HepG2 (cell line): Measurements from ENCODE around the gene SEC14L5.

Experiments used
- AGO1 ChIP-seq: fragments of 200-400 bp; formaldehyde crosslinking; IDR thresholded peaks from 2 replicates; pipeline ENCODE4 v1.6.1; 2017; ENCODE audit warnings: mild to moderate bottlenecking, low read depth, low read length, moderate library complexity; ENCODE audit not compliant: poor library complexity, severe bottlenecking
- BCLAF1 ChIP-seq: fragments of 450-650 bp; IDR thresholded peaks from 2 replicates; pipeline ENCODE4 v1.6.1; 2017; ENCODE audit warnings: mild to moderate bottlenecking
- CTCF ChIP-seq: sonication (generic); formaldehyde crosslinking; IDR thresholded peaks from 2 replicates; pipeline ENCODE4 v1.5.0; 2020; ENCODE audit warnings: mild to moderate bottlenecking, missing genetic modification reagents, moderate library complexity
- FOXM1 ChIP-seq: sonication (generic); formaldehyde crosslinking; IDR thresholded peaks from 2 replicates; pipeline ENCODE4 v1.5.0; 2020; ENCODE audit warnings: missing genetic modification reagents
- GABPA ChIP-seq, 2 experiments: IDR thresholded peaks; 2 replicates each; pipeline ENCODE4 v1.6.1; 2011 to 2016; ENCODE audit warnings: low read depth in 2 of 2, low read length in 1 of 2, missing biosample characterization in 1 of 2, missing genetic modification characterization in 1 of 2
- NCOA1 ChIP-seq: sonication (generic); formaldehyde crosslinking; IDR thresholded peaks from 2 replicates; pipeline ENCODE4 v1.9.0; 2021; ENCODE audit warnings: missing genetic modification reagents
- POLR2A ChIP-seq, 2 experiments: IDR thresholded peaks; 2 replicates each; pipeline ENCODE4 v1.6.1; 2011; ENCODE audit warnings: low read depth in 2 of 2, low read length in 2 of 2, mild to moderate bottlenecking in 1 of 2, moderate library complexity in 1 of 2; ENCODE audit not compliant: insufficient read depth in 1 of 2
- THAP9 ChIP-seq: sonication (generic); formaldehyde crosslinking; IDR thresholded peaks from 2 replicates; pipeline ENCODE4; 2020; ENCODE audit warnings: missing genetic modification reagents, mild to moderate bottlenecking, borderline replicate concordance
- ZKSCAN1 ChIP-seq: fragments of 150-350 bp; IDR thresholded peaks from 2 replicates; pipeline ENCODE4 v1.6.1; 2014; ENCODE audit warnings: low read length
- ZNF274 ChIP-seq: sonication (generic); formaldehyde crosslinking; IDR thresholded peaks from 2 replicates; pipeline ENCODE4 v1.5.1; 2020; ENCODE audit warnings: mild to moderate bottlenecking, missing genetic modification reagents
- ZNF598 ChIP-seq: sonication (generic); formaldehyde crosslinking; IDR thresholded peaks from 2 replicates; pipeline ENCODE4 v1.5.1; 2020; ENCODE audit warnings: mild to moderate bottlenecking, missing genetic modification reagents, borderline replicate concordance
- TF ChIP-seq, protein P1 (sequence below): IDR thresholded peaks from 2 replicates; pipeline ENCODE4 v1.6.1; 2018; ENCODE audit warnings: missing genetic modification reagents

DNA sequence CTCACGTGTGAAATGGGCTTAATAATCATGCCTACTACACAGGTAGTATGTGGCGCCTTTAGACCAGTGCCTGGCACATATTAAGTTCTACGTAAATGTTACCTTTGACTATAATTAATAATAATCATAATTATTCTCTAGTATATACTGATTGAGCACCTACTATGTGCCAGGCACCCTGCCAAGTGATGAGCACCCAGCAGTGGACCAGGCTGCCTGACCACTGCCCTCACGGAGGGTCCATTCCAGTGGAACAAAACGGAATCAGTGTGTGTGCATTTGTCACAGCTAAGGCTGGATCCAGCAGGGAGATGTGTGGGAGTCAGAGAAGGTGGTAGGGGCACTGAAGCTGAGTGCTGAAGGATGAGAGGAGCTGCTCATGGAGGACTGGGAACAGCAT lies 30.5 kb downstream of the SEC14L5 start:
- TF ChIP-seq, protein P1, sequence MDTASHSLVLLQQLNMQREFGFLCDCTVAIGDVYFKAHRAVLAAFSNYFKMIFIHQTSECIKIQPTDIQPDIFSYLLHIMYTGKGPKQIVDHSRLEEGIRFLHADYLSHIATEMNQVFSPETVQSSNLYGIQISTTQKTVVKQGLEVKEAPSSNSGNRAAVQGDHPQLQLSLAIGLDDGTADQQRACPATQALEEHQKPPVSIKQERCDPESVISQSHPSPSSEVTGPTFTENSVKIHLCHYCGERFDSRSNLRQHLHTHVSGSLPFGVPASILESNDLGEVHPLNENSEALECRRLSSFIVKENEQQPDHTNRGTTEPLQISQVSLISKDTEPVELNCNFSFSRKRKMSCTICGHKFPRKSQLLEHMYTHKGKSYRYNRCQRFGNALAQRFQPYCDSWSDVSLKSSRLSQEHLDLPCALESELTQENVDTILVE: no peak
- no peak for TF ChIP-seq ZNF274 (CRISPR knock-in tag)
- no peak for TF ChIP-seq GABPA (IDR thresholded peaks at IDR 0.05; ENCODE audit: low read depth, low read length)
- TF ChIP-seq GABPA (CRISPR knock-in tag; IDR thresholded peaks at IDR 0.05; ENCODE audit: low read depth): no peak
- TF ChIP-seq ZNF598 (CRISPR knock-in tag): no peak
- TF ChIP-seq CTCF (CRISPR knock-in tag): no peak
- no peak for TF ChIP-seq BCLAF1
- peak; percentile 85 for TF ChIP-seq ZKSCAN1
- no peak for TF ChIP-seq AGO1
- TF ChIP-seq THAP9 (CRISPR knock-in tag): no peak
- TF ChIP-seq FOXM1 (CRISPR knock-in tag): no peak
- TF ChIP-seq NCOA1 (CRISPR knock-in tag): no peak
- no peak for TF ChIP-seq POLR2A (IDR thresholded peaks at IDR 0.05; ENCODE audit: insufficient read depth in 1 of 2, low read depth in 2 of 2, low read length in 2 of 2)
